Measurements from ENCODE around the gene ELOVL5.
"Not testable (repeated sequence)": the region's sequence is repeated elsewhere in the genome, so short reads cannot be mapped to it uniquely, and the experiment has no call there.

Gene ELOVL5

GRCh38 chr6:53309059-53309900 lies 39.5 kb downstream of the ELOVL5 start:
- Mint-ChIP-seq H3K4me3 (peak overlapping the region; percentile 50), H3K9me3 (no peaks in the 10 kb centered on the region), H3K4me1 (peaks cover 84% of the 10 kb centered on the region), H3K36me3 (peaks cover 12% of the 10 kb centered on the region), H3K27ac (peak overlapping the region; percentile 75)
- ATAC-seq (no peak), DNase-seq (ENCODE audit: low spot score in 2 of 2) (no peak)

DNA sequence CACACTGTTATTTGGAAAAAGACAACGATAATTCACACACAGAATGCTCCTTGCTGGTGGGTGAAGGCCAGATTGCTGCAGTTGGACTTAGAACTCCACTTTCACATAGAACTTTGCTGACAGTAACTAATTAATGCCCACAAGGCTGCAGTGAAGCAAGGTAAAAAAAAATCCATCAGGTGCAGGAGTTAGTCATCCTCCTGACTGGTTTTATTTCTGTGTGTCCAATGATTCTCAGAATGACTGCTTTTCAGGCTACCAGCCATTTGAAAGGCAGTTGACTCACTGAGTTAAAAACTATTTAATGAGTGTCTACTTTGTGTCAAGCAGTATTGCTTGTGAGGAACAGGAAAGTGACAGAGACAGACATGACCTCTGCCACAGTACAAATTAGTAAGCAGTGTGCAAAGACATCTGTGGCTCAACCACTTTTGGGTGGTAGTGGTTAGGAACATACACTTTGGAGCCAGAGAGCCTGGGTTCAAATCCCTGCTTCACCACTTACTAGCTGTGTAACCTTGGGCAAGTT lies 41.9 kb downstream of the ELOVL5 start:
- no peak overlapping the region for H3K4me3 Mint-ChIP-seq
- peak; percentile 98 for ATAC-seq

GRCh38 chr6:53306217-53306616 lies 42.5 kb downstream of the ELOVL5 start:
- H3K4me3 Mint-ChIP-seq; DNase-seq (ENCODE audit: low spot score in 2 of 2); ATAC-seq; H3K9me3 Mint-ChIP-seq: not testable (repeated sequence)
- peaks cover 12% of the 10 kb centered on the region for H3K36me3 Mint-ChIP-seq
- H3K27ac Mint-ChIP-seq: peak overlapping the region; percentile 82
- H3K4me1 Mint-ChIP-seq: peaks cover 86% of the 10 kb centered on the region

More for the DNA sequence above, 41.9 kb downstream of the ELOVL5 start:
- H3K9me3 Mint-ChIP-seq: no peaks in the 10 kb centered on the region
- H3K4me1 Mint-ChIP-seq: peaks cover 85% of the 10 kb centered on the region
- peak overlapping the region; percentile 82 for H3K27ac Mint-ChIP-seq
- peaks cover 16% of the 10 kb centered on the region for H3K36me3 Mint-ChIP-seq
- DNase-seq (ENCODE audit: low spot score in 2 of 2): peak in 1 of 2 donors; percentile 70

- H3K36me3 Mint-ChIP-seq; H3K9me3 Mint-ChIP-seq; H3K4me3 Mint-ChIP-seq; ATAC-seq; DNase-seq (ENCODE audit: low spot score in 2 of 2); H3K27ac Mint-ChIP-seq: not testable (repeated sequence)
- peaks cover 86% of the 10 kb centered on the region for H3K4me1 Mint-ChIP-seq
Observed at GRCh38 chr6:53305506-53306005, 43.2 kb downstream of the ELOVL5 start.

DNA sequence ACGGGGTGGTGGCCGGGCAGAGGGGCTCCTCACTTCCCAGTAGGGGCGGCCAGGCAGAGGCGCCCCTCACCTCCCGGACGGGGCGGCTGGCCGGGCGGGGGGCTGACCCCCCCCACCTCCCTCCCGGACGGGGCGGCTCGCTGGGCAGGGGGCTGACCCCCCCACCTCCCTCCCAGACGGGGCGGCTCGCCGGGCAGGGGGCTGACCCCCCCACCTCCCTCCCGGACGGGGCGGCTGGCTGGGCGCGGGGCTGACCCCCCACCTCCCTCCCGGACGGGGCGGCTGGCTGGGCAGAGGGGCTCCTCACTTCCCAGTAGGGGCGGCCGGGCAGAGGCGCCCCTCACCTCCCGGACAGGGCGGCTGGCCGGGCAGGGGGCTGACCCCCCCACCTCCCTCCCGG lies 43.8 kb downstream of the ELOVL5 start:
- H3K4me3 Mint-ChIP-seq; DNase-seq (ENCODE audit: low spot score in 2 of 2); H3K27ac Mint-ChIP-seq; H3K36me3 Mint-ChIP-seq; H3K9me3 Mint-ChIP-seq; ATAC-seq: not testable (repeated sequence)
- H3K4me1 Mint-ChIP-seq: peaks cover 86% of the 10 kb centered on the region

- DNase-seq (ENCODE audit: low spot score in 2 of 2) (no peak), ATAC-seq (no peak)
- H3K4me1 Mint-ChIP-seq: peaks cover 85% of the 10 kb centered on the region
- peak overlapping the region; percentile 84 for H3K27ac Mint-ChIP-seq
- H3K9me3 Mint-ChIP-seq: no peaks in the 10 kb centered on the region
- H3K36me3 Mint-ChIP-seq: peaks cover 8% of the 10 kb centered on the region
- H3K4me3 Mint-ChIP-seq: peak overlapping the region; percentile 52
Observed at GRCh38 chr6:53302678-53303360, 45.9 kb downstream of the ELOVL5 start.

DNA sequence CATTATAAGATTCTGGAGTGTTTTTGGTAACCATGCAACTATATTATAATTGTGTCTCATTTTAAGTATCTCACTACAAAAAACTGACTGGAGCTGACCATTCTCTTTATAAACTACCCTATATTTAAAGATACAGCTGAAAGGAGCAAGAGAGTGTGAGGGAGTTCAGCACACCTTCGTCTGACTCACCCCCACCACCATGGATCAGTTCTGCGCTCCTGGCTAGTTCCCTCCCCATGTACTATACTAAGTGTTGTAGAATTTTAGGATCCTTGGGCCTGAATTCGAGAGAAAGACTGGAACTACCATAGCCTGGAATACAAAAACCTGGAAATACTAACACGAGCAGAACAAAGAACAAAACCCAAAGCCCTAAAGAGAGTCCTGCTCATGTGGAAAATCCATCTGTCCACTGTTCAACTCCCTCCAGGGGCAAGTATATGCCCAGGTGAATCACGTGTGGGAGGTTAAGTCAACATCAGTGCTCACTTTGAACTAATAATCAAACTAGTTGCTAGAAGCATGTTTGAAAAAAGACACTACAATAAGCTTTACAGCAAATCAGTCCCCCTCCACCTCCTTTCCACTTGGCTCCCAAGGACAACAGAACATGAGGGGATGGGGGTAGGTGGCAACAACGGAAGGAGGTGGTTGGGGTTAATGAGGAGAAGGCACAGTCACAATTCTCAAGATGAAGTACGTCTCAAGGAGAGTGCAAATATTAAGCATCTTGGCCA lies 46.8 kb downstream of the ELOVL5 start:
- peaks cover 79% of the 10 kb centered on the region for H3K4me1 Mint-ChIP-seq
- H3K36me3 Mint-ChIP-seq: peaks cover 8% of the 10 kb centered on the region
- no peak for ATAC-seq
- H3K27ac Mint-ChIP-seq: peak overlapping the region; percentile 82
- peak overlapping the region; percentile 52 for H3K4me3 Mint-ChIP-seq
- DNase-seq (ENCODE audit: low spot score in 2 of 2): no peak
- no peaks in the 10 kb centered on the region for H3K9me3 Mint-ChIP-seq

GRCh38 chr6:53300656-53301551 lies 47.8 kb downstream of the ELOVL5 start:
- H3K9me3 Mint-ChIP-seq: no peaks in the 10 kb centered on the region
- peaks cover 10% of the 10 kb centered on the region for H3K36me3 Mint-ChIP-seq
- H3K4me1 Mint-ChIP-seq: peaks cover 72% of the 10 kb centered on the region
- H3K27ac Mint-ChIP-seq: peak overlapping the region; percentile 82
- DNase-seq (ENCODE audit: low spot score in 2 of 2) (no peak), ATAC-seq (peak; percentile 80)
- H3K4me3 Mint-ChIP-seq: peak overlapping the region; percentile 52

DNA sequence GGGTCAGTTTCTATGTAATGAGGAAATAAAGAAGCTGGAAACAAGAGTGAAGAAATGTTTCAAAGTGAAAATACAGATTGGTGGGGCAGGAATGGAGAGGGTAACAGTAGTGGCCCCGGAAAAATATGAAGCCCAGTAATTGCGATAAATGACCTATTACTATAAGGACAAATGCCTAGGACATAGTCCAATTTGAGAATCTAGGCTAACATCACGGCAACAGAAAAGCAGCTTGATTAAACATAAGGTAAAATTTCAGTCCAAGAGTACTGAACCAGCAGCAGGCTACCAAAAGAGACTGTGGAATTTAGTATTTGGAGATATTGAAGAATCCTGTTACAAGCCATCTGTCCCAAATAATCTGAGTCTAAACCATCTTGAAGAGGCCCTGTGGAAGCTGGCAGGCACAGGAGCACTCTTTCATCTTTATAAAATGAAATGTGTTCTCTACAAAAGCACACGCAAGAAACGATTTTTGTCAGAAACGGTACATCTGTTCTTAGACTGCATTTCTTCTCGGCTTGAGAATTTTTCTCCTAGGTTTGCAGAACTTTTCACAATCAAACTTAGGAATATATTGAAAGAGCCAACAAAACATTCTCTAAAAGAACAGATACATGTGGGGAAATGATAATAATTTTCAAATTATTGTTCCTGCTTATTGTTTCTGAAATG lies 49.3 kb downstream of the ELOVL5 start:
- no peak for DNase-seq (ENCODE audit: low spot score in 2 of 2)
- H3K9me3 Mint-ChIP-seq: no peaks in the 10 kb centered on the region
- peaks cover 77% of the 10 kb centered on the region for H3K4me1 Mint-ChIP-seq
- H3K36me3 Mint-ChIP-seq: peaks cover 12% of the 10 kb centered on the region
- peak overlapping the region; percentile 82 for H3K27ac Mint-ChIP-seq
- H3K4me3 Mint-ChIP-seq: no peak overlapping the region
- ATAC-seq: no peak

DNA sequence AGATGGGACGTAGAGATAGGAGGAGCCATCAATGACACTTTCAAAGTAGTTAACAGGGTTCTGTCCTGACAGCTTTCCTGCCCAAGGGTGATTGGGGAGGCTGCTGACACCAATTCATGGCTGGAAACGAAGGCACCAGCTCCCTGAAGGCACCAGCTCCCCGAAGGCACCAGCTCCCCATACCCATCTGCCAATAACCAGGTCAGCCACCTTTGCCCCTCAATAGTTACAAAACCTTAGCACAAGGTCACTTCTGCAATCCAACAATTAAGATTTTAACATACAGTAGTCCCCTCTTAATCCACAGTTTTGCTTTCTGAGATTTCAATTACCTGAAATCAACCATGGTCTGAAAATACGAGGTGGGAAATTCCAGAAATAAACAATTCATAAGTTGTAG lies 51.7 kb downstream of the ELOVL5 start:
- no peaks in the 10 kb centered on the region for H3K9me3 Mint-ChIP-seq
- DNase-seq (ENCODE audit: low spot score in 2 of 2) (no peak), ATAC-seq (no peak)
- H3K36me3 Mint-ChIP-seq: peaks cover 27% of the 10 kb centered on the region
- peaks cover 72% of the 10 kb centered on the region for H3K4me1 Mint-ChIP-seq
- H3K27ac Mint-ChIP-seq: no peak overlapping the region
- H3K4me3 Mint-ChIP-seq: no peak overlapping the region

DNA sequence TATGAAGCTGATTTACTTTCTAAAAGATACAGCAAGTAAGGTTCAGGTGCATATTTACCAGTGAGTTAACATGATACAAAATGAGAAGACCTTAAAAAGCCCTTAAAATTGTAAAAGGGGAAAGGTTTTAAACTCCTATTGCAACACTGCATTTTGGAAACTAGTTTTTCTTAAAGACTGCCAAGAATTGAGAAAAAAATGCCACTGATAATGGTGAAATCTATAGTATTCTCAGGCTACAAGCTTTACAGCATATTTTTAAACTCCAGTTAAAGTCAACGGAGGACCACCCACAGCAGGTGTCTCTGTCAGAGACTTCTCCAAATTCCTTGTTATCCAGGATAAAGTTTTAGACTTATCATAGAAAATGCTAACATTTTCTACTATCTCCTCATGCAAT lies 53.6 kb downstream of the ELOVL5 start:
- H3K4me3 Mint-ChIP-seq: no peak overlapping the region
- peaks cover 71% of the 10 kb centered on the region for H3K4me1 Mint-ChIP-seq

GRCh38 chr6:53294611-53295010 lies 54.1 kb downstream of the ELOVL5 start:
- Mint-ChIP-seq H3K36me3 (peaks cover 46% of the 10 kb centered on the region), H3K4me1 (peaks cover 67% of the 10 kb centered on the region), H3K27ac (peak overlapping the region; percentile 23), H3K4me3 (no peak overlapping the region), H3K9me3 (no peaks in the 10 kb centered on the region)
- DNase-seq (ENCODE audit: low spot score in 2 of 2): no peak
- ATAC-seq: no peak

More for the DNA sequence above, 53.6 kb downstream of the ELOVL5 start:
- DNase-seq (ENCODE audit: low spot score in 2 of 2): no peak
- Mint-ChIP-seq H3K27ac (no peak overlapping the region), H3K9me3 (no peaks in the 10 kb centered on the region), H3K36me3 (peaks cover 40% of the 10 kb centered on the region)
- no peak for ATAC-seq

DNA sequence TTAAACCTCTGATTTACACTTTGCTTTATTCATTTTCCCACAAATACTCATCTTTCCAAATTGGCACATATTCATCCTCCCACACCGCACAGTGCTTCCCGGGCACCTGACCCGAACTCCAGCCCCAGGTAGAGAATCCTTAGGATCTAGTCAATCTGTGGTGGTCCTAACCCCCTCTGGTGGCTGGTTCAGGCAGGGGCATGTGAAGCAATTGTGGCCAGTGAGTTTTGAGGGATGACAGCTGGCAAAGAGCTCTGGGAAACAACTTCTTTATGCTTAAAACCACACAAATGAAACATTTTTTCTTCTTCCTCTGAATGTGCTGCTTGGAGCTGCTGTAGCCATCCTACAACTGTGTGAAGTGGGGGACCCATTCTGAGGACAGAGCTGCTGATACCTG lies 54.7 kb downstream of the ELOVL5 start:
- Mint-ChIP-seq H3K27ac (peak overlapping the region; percentile 23), H3K9me3 (no peaks in the 10 kb centered on the region), H3K36me3 (peaks cover 51% of the 10 kb centered on the region), H3K4me3 (no peak overlapping the region), H3K4me1 (peaks cover 62% of the 10 kb centered on the region)
- no peak for DNase-seq (ENCODE audit: low spot score in 2 of 2)
- peak; percentile 52 for ATAC-seq

GRCh38 chr6:53293691-53294090 lies 55.1 kb downstream of the ELOVL5 start:
- Mint-ChIP-seq H3K4me3 (no peak overlapping the region), H3K27ac (peak overlapping the region; percentile 23)

More at GRCh38 chr6:53293691-53294090, 55.1 kb downstream of the ELOVL5 start:
- ATAC-seq (no peak), DNase-seq (ENCODE audit: low spot score in 2 of 2) (no peak)
- peaks cover 58% of the 10 kb centered on the region for H3K4me1 Mint-ChIP-seq
- H3K36me3 Mint-ChIP-seq: peaks cover 55% of the 10 kb centered on the region
- H3K9me3 Mint-ChIP-seq: no peaks in the 10 kb centered on the region

Data from stimulated activated effector memory CD8-positive, alpha-beta T cell treated with anti-CD3 and anti-CD28 coated beads, Interleukin-12 subunit alpha, Interleukin-12 subunit beta, amount 100 ng/mL, for 72 hours (primary cell).